Upper lobe of left lung (tissue), 6 donors: ENCODE data around the gene PLSCR3. TPM values are rescaled to one million over a fixed set of nuclear protein-coding genes. Genes with fewer than 3 reads are reported as not detected.

Experiments
- ATAC-seq, 2 donors: fragments of 200-7000 bp; cut with Tn5 transposase; one replicate each; pipeline ENCODE4 v1.9.1; 2022; ENCODE audit warnings: mild to moderate bottlenecking in 2 of 2, moderate library complexity in 2 of 2; ENCODE audit not compliant: low FRiP score in 2 of 2
- DNase-seq, 2 donors: peaks; one replicate each; pipeline ENCODE4 v3.0.0-alpha.2; 2019 to 2020
- H3K27ac ChIP-seq, 4 donors: fragments of 200-600 bp; sonication (generic); one replicate each; pipeline ENCODE4 v1.5.1; 2016 to 2019
- H3K27me3 ChIP-seq, 4 donors: fragments of 200-600 bp; sonication (generic); one replicate each; pipeline ENCODE4 v1.5.1; 2017 to 2019
- H3K36me3 ChIP-seq, 4 donors: fragments of 200-600 bp; sonication (generic); one replicate each; pipeline ENCODE4 v1.5.1; 2016 to 2019
- H3K4me1 ChIP-seq, 4 donors: fragments of 200-600 bp; sonication (generic); one replicate each; pipeline ENCODE4 v1.5.1; 2018 to 2019
- H3K4me3 ChIP-seq, 4 donors: fragments of 200-600 bp; sonication (generic); one replicate each; pipeline ENCODE4 v1.5.1; 2017 to 2019; ENCODE audit warnings: mild to moderate bottlenecking in 2 of 4, moderate library complexity in 1 of 4
- H3K9me3 ChIP-seq, 4 donors: fragments of 200-600 bp; sonication (generic); one replicate each; pipeline ENCODE4 v1.5.1; 2018 to 2019
- EP300 ChIP-seq, 4 donors: sonication (generic); formaldehyde crosslinking; IDR thresholded peaks; one replicate each; pipeline ENCODE4 v1.5.1; 2017; ENCODE audit warnings: antibody characterized with exemption in 4 of 4, control low read depth in 2 of 4
- POLR2A ChIP-seq, 4 donors: fragments of 450-650 bp; IDR thresholded peaks; one replicate each; pipeline ENCODE4 v1.5.1; 2016 to 2017; ENCODE audit warnings: antibody characterized with exemption in 4 of 4, mild to moderate bottlenecking in 2 of 4
- POLR2AphosphoS5 ChIP-seq, 2 donors: sonication (generic); formaldehyde crosslinking; IDR thresholded peaks; one replicate each; pipeline ENCODE4 v1.5.1; 2017; ENCODE audit warnings: antibody characterized with exemption in 2 of 2
- WGBS, 2 donors: methylation state at CpG; one replicate each; pipeline ENCODE4 v1.1.5; 2017 to 2018; 5-methylcytosine and 5-hydroxymethylcytosine counted together
- total RNA-seq, 6 donors: library from RNA; depleted of rRNA in 4 of 6; stranded (reverse); fragments of >200 nt in 4 of 6; gene quantifications; one replicate each; pipeline versions ENCODE4 v1.1.0 to v1.2.1, GENCODE V29; 2016 to 2021
- TF ChIP-seq, protein P1 (sequence below), 6 experiments: fragments of 450-650 bp in 4 of 6; fragments of 200-600 bp in 2 of 6; sonication (generic) in 2 of 6; IDR thresholded peaks; one replicate each; pipeline ENCODE4 v1.5.1; 2016 to 2019; ENCODE audit warnings: antibody characterized with exemption in 6 of 6
- donor health status: DM: no; HTN: no; CAD: no; lungs with moderate emphysema.
- donor health status: DM: no; HTN: yes; CAD: no; lungs with severe emphysema.

PLSCR3 gene
- total RNA-seq, 6 donors from 2014 or later, result 20.6 to 64.5 (median 37.7) TPM

DNA sequence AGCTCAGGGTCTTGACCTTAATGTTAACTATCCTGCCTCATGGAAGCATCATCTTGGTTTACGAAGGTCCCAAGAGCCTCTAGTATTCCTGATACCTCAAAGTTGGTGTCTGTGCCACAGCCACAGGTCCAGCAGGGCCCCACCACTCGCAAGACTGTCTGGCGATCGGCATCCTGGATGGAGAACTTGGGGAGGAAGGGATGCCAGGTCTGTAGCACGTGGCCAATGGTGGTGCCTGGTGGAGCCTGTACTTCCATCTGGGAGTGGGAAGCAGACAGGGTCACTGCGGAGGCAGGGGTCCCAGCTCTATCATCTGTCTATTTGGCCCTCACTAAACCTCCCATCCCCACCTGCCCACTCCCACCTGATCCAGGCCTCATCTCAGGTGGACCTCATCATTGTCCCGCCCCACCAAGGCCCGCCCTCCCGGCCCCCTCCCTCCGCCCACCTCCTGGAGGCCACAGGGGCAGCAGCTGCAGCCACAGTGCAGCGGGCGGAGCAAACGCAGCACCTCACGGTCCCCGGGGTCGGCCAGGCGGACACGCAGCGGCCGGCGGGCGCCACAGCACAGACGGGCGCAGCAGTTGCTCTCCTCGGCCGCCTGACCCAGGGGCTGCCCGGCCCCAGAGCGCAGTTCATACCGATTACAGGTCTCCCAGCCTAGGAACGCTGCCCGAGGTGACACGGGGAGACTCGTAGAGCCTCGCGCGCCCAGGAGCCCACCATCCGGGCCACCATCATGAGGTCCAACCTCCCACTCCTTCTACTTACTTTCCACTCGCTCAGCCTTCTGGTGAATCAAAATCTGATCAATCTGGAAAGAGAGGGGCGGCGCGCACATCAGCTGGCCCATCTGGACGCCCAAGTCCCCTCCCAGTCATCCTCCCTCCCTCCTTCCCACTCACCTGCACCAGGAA, 1.4 kb downstream of the PLSCR3 start:
- 81 to 82% methylated on average over 33 to 36 of the region's 42 CpGs for WGBS, 2 donors

DNA sequence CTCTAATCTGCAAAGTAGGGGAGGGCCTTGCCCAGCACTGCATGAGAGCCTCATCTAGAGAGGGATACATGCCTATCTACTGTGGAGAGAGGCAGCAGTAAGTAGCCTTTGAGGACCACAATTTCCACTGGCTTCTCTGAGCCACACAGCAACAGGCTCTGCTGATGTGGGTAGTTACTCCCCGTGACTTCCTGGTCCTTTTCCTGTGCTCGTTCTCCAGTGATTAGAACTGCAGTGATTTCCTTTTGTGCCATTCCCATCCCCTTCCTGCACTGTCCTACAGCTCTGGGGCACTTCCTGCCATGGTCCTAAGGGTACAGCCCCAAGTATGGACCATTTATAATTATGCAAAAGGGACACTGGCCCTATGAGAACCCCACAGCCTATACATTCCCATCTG, 3.0 kb downstream of the PLSCR3 start:
- Histone ChIP-seq H3K4me3 (no peak overlapping the region), H3K9me3 (no peaks in the 10 kb centered on the region), H3K27me3 (no peaks in the 10 kb centered on the region), H3K27ac (peak overlapping the region in 2 of 4 donors; percentile 31 to 50), H3K36me3 (peaks cover 0 to 43% (median 28%) of the 10 kb centered on the region in 4 donors), H3K4me1 (peaks cover 15 to 32% (median 23%) of the 10 kb centered on the region in 4 donors)
- TF ChIP-seq, protein P1, sequence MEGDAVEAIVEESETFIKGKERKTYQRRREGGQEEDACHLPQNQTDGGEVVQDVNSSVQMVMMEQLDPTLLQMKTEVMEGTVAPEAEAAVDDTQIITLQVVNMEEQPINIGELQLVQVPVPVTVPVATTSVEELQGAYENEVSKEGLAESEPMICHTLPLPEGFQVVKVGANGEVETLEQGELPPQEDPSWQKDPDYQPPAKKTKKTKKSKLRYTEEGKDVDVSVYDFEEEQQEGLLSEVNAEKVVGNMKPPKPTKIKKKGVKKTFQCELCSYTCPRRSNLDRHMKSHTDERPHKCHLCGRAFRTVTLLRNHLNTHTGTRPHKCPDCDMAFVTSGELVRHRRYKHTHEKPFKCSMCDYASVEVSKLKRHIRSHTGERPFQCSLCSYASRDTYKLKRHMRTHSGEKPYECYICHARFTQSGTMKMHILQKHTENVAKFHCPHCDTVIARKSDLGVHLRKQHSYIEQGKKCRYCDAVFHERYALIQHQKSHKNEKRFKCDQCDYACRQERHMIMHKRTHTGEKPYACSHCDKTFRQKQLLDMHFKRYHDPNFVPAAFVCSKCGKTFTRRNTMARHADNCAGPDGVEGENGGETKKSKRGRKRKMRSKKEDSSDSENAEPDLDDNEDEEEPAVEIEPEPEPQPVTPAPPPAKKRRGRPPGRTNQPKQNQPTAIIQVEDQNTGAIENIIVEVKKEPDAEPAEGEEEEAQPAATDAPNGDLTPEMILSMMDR (IDR thresholded peaks at IDR 0.05), result no peak
- TF ChIP-seq EP300 (IDR thresholded peaks at IDR 0.05), result no peak
- TF ChIP-seq POLR2AphosphoS5 (IDR thresholded peaks at IDR 0.05), result no peak
- TF ChIP-seq POLR2A (IDR thresholded peaks at IDR 0.05), result no peak
- WGBS, 2 donors, result 51 to 57% methylated on average over 2 of the region's 2 CpGs
- ATAC-seq (no peak), DNase-seq (no peak)

More for the DNA sequence above, 1.4 kb downstream of the PLSCR3 start:
- Histone ChIP-seq H3K9me3 (no peaks in the 10 kb centered on the region), H3K4me1 (peaks cover 15 to 32% (median 23%) of the 10 kb centered on the region in 4 donors), H3K4me3 (peak overlapping the region; percentile 67 to 95 (median 89)), H3K27ac (peak overlapping the region; percentile 25 to 93 (median 92)), H3K36me3 (peaks cover 0 to 30% (median 22%) of the 10 kb centered on the region in 4 donors), H3K27me3 (no peaks in the 10 kb centered on the region)
- ATAC-seq, result no peak
- no peak for TF ChIP-seq EP300 (IDR thresholded peaks at IDR 0.05)
- TF ChIP-seq, protein P1 (IDR thresholded peaks at IDR 0.05), result no peak
- TF ChIP-seq POLR2A (IDR thresholded peaks at IDR 0.05), result no peak
- no peak for TF ChIP-seq POLR2AphosphoS5 (IDR thresholded peaks at IDR 0.05)
- peak in 1 of 2 donors; percentile 82 for DNase-seq

DNA sequence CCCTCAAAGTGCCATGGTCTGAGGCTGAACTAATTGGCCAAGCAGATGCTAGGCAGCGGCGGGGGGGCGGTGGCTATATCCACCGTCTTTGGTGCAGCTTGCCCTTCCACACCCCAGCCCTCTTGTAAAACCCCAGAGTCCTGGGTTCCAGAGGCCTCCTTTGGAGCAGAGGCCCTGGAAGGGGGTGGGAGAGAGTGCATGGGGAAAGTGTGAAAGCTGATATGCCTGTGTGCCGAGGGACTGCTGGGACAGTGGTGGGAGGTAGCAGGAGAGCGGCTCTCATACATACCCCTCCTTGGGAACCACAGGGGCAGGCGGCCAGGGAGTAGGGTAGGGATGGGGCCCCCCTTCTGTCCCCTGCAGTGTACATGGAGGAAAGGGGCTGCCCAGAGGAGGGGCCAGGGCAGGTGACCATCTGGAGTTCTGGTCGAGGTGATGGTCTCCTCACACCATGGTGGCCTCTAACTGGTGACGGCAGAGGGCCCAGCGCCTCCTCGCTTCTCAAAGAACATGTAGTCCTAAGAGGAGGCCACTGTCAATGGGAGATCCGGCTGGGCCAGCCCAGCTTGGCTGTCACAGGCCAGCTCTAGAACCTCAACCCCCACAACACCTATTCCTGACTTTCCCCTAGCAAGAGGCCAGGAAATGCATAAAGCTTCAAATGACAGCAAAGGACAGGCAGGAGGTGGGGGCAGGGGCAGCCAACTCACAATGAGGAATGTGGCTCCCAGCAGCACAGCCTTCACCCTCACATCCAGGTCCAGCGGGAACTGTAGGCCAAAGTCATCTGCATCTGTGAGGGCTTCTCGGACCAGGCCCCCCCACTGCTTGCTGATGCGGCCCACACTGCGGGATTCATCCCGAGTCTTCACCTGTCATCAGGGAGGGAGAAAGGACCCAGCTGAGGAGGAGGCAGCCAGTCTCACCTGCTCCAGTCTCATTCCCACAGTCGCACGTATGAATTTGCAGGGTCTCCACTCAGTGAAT, 4.1 kb downstream of the PLSCR3 start:
- DNase-seq, result no peak
- ATAC-seq, result no peak
- Histone ChIP-seq H3K4me1 (peaks cover 12 to 29% (median 21%) of the 10 kb centered on the region in 4 donors), H3K27ac (peak overlapping the region in 1 of 4 donors; percentile 50), H3K36me3 (peaks cover 0 to 43% (median 28%) of the 10 kb centered on the region in 4 donors), H3K27me3 (no peaks in the 10 kb centered on the region), H3K4me3 (no peak overlapping the region), H3K9me3 (no peaks in the 10 kb centered on the region)
- WGBS, 2 donors, result 95 to 98% methylated on average over 14 to 19 of the region's 19 CpGs
- TF ChIP-seq, protein P1 (IDR thresholded peaks at IDR 0.05), result no peak
- TF ChIP-seq POLR2AphosphoS5 (IDR thresholded peaks at IDR 0.05) (no peak), EP300 (IDR thresholded peaks at IDR 0.05) (no peak), POLR2A (IDR thresholded peaks at IDR 0.05) (no peak)

DNA sequence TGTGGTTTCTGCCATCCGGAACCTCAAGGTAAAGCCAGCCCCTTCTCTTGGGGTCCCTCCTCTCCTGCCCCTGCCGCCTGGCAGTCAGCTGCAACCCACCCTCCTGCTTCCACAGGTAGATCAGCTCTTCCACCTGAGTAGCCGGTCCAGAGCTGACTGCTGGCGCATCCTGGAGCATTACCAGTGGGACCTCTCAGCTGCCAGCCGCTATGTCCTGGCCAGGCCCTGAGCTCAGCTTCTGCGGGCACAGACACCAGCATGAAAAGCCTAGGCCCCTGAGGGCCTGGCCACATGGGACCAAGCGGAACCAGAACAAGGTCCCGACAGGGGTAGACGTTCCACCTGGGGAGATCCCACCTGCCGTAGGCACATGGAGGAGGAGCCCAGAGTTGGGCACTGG, 5.5 kb downstream of the PLSCR3 start:
- Histone ChIP-seq H3K4me1 (peaks cover 11 to 30% (median 18%) of the 10 kb centered on the region in 4 donors), H3K4me3 (no peak overlapping the region), H3K27ac (no peak overlapping the region), H3K36me3 (peaks cover 0 to 50% (median 28%) of the 10 kb centered on the region in 4 donors), H3K27me3 (no peaks in the 10 kb centered on the region), H3K9me3 (no peaks in the 10 kb centered on the region)
- no peak for ATAC-seq
- TF ChIP-seq, protein P1 (IDR thresholded peaks at IDR 0.05), result no peak
- no peak for TF ChIP-seq POLR2AphosphoS5 (IDR thresholded peaks at IDR 0.05)
- no peak for TF ChIP-seq POLR2A (IDR thresholded peaks at IDR 0.05)
- TF ChIP-seq EP300 (IDR thresholded peaks at IDR 0.05), result no peak
- 79 to 91% methylated on average over 2 to 9 of the region's 10 CpGs for WGBS, 2 donors
- DNase-seq, result peak in 1 of 2 donors; percentile 32
